GM04503 (cell line): ENCODE data around the gene CALD1.

Source experiments
- DNase-seq: peaks from one replicate; pipeline ENCODE4 v3.0.0-alpha.2; 2012; ENCODE audit warnings: low read depth

The CALD1 gene

GRCh38 chr7:134893920-134894319 lies 114.5 kb downstream of the CALD1 start:
- DNase-seq, result no peak

- no peak for DNase-seq
Measured at GRCh38 chr7:134894928-134895327, 115.5 kb downstream of the CALD1 start.

GRCh38 chr7:134896073-134896472 lies 116.6 kb downstream of the CALD1 start:
- no peak for DNase-seq

- DNase-seq, result no peak
Measured at GRCh38 chr7:134897936-134898335, 118.5 kb downstream of the CALD1 start.

- no peak for DNase-seq
Measured at GRCh38 chr7:134899729-134900128, 120.3 kb downstream of the CALD1 start.

- DNase-seq, result no peak
Measured at GRCh38 chr7:134900166-134900982, 120.9 kb downstream of the CALD1 start.

- no peak for DNase-seq
Measured at GRCh38 chr7:134901389-134902020, 122.1 kb downstream of the CALD1 start.

GRCh38 chr7:134902058-134902457 lies 122.6 kb downstream of the CALD1 start:
- no peak for DNase-seq

- peak; percentile 49 for DNase-seq
Measured at GRCh38 chr7:134903073-134903790, 123.8 kb downstream of the CALD1 start.

GRCh38 chr7:134905375-134905774 lies 125.9 kb downstream of the CALD1 start:
- peak; percentile 70 for DNase-seq

- DNase-seq, result no peak
Measured at GRCh38 chr7:134907000-134907399, 127.6 kb downstream of the CALD1 start.

- no peak for DNase-seq
Measured at GRCh38 chr7:134907639-134908038, 128.2 kb downstream of the CALD1 start.

- no peak for DNase-seq
Measured at GRCh38 chr7:134908289-134908688, 128.9 kb downstream of the CALD1 start.

GRCh38 chr7:134910214-134910890 lies 130.9 kb downstream of the CALD1 start:
- no peak for DNase-seq

- DNase-seq, result no peak
Measured at GRCh38 chr7:134910968-134911367, 131.5 kb downstream of the CALD1 start.

GRCh38 chr7:134916171-134916883 lies 136.9 kb downstream of the CALD1 start:
- DNase-seq, result peak; percentile 47

- DNase-seq, result no peak
Measured at GRCh38 chr7:134919240-134919641, 139.8 kb downstream of the CALD1 start.

GRCh38 chr7:134920026-134920753 lies 140.8 kb downstream of the CALD1 start:
- peak; percentile 85 for DNase-seq

- DNase-seq, result no peak
Measured at GRCh38 chr7:134922720-134923704, 143.6 kb downstream of the CALD1 start.

GRCh38 chr7:134925766-134926165 lies 146.3 kb downstream of the CALD1 start:
- no peak for DNase-seq
